ENCODE results near the gene PDZD2.

The PDZD2 gene

GRCh38 chr5:31833710-31834109, 194.8 kb downstream of the PDZD2 start:
- no peak for DNase-seq

GRCh38 chr5:31844622-31845345, 205.9 kb downstream of the PDZD2 start:
- DNase-seq, result no peak

DNA sequence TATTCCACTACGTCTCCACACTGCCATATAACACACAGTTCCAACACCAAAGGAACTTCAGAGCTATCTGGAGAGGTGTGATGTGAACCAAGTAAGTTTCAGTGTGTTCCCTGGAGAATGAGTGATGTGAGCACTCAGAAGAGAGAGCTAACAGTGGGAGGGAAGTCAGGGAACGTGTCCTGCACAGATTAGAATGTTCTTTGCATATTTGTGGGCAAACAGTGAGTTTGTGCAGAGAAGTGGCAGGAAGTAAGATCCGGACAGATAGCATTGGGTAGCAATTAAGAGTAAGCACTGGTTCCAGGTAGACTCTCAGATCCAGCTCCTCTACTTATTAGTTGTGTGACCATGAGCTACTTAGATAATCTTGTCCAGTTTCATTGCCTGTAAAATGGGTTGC, 206.4 kb downstream of the PDZD2 start:
- no peak for DNase-seq

- no peak for DNase-seq
Observed at GRCh38 chr5:31846934-31847333, 208.0 kb downstream of the PDZD2 start.

DNA sequence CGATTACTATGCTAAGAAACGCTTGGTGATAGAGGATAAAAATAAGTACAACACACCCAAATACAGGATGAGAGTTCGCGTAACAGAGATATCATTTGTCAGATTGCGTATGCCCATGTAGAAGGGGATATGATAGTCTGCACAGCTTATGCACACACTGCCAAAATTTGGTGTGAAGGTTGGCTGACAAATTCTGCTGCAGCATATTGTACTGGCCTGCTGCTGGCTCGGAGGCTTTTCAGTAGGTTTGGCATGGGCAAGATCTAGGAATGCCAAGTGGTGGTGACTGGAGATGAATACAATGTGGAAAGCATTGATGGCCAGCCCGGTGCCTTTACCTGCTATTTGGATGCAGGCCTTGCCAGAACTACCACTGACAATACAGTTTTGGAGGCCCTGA, 208.4 kb downstream of the PDZD2 start:
- no peak for DNase-seq

- no peak for DNase-seq
Observed at GRCh38 chr5:31850981-31851689, 212.2 kb downstream of the PDZD2 start.

DNA sequence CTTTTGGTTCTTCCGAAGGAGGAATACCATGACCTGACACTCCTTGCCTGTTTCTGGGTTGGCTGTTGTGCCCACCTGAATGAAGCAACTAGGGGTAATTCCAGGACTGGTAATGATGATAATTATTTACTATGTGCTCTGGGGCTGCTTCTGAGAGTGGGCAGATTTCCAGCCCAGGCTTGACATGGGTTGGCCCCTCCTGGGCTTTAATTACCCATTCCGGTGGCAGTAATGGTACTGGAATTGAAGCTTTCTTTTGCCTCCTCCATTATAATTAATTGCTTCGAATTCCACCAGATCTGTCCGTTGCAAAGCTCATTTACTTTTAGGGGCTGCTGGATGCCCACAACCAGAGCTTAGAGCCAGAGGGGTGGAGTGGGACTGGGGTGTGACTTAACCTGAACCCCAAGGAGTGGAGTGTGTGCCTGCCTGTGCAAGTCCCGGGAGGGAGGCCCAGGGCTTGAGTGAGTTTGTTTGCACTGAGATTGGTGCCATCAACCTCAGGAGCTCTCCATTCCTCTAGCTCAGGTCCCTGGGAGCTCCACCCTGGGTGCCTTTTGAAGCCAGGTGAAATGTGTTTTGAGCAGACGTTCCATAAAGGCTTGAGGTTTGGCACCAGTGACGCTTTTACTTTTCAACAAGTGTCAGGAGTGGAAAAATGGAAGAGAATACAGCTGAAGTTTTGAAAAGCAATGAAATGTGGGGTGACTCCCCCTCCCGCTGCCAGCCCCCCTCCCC, 214.6 kb downstream of the PDZD2 start:
- no peak for DNase-seq

DNA sequence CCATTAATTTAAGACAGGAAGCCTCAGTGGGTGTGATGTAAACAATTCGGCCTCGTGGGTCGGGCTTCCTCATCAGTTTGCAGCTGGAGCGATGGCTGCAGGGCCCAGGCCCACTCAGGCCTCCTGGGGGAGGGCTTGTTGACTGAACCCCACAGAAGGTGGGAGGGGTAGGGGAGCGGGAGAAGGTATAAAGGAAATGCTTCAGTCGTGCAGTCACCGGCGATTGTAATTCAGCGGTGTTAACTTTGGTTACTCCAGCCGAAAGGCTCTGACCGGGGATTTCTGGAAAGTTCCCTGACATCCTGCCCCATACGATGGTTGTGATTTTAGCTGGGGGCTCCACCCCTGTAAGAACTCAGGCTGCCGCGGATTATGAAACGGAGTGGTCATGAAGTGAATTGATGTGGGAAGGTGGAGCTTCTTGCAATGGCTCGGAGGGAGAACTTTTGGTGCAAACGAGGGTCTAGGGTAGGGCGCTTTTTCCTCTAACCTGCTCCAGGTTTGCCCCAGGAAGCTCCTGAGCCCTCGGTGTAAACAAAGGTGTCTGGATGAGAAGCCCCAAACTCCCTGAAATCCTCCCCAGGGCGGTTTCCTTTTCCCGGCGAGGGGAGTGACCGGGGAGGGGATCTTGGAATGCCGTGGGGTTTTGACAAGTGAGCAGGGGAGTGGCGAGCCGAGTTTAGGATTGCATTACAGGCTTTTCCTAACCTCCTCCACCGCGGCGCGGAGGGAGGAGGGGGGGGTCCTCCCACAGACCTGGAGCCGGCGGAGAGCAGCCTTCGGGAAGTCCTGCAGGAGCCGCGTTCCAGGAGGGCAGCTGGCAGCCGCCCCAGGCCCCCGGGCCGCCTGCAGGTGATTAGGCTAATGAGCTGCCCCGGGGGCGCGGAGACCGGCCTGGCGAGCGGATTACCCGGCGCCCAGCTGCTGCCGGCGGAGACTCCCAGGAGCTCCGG, 215.5 kb downstream of the PDZD2 start:
- DNase-seq, result no peak

DNA sequence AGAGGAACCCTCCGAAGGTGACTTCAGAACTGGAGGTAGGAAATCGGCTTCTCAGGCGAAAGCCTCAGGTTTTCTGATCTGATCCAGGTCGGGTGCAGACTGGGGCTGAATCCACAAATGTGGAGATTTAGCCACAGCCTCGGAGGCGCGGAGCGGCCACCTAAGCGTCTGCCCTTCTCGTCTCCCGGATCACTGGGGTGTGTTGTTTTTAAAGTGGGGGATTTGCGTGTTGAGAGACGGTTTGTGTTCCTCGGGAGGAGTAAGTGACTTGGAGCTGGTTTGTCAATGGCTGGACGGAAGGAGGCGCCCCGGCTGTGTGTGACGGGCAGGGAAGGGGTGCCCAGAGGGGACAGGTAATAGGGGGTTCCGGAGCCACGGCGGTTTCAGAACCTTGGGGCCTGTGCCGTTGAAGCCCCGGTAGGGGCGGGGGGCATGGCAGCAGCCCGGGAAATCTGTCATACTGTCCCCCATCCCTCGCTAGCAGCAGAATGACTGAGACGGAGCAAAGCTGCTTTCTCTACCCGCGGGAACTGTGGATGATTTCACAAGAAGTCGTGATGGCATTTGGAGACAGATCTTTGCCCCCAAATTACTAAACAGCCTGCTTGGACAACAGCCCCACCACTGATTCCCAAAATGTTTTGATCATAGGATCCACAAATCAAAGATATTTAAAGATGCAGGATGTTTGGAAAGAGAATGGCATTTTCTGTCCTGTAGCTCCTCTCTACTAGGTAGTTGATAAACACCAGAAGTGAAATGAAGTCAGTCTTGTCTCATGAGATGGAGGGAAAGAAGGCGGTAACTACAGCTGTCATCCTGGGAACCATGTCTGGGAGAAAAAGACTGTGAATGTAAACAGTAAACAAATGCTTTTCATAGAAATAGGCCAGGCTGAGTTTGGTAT, 216.5 kb downstream of the PDZD2 start:
- DNase-seq, result no peak

DNA sequence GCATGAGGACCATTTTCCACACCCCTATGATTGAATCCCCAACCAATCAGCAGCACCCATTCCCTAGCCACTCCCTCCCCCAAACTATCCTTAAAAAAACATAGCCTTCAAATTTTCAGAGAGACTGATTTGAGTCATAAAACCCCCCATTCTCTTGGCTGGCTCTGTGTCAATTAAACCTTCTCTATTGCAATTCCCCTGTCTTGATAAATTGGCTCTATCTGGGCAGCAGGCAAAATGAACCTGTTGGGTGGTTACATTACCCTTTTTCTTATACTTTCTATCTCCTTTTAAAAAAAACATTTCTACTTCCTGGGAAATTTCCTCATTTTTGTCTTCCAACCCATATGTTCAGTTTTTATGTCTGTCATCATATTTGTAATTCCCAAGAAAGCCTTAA, 220.2 kb downstream of the PDZD2 start:
- DNase-seq, result no peak

DNA sequence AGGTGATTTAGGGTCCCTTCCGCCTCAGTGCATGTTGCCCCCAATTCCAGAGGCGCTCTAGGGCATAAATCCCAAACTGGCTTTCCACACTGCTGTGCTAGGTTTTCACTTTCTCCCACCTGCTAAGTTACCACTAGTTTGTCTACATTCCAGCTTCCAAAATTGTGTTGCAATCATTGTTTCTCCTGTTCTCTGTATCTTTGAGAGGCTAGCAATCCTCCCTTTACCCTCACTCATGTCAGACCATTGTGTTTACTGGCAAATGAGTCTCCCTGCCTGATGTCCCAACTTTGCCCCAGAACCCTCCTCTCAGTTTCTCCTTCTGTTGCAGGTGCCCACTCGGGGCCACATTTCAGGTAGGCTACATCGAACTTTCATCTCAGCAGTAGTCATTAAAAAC, 221.3 kb downstream of the PDZD2 start:
- DNase-seq, result no peak

GRCh38 chr5:31860726-31861433, 221.9 kb downstream of the PDZD2 start:
- no peak for DNase-seq

DNA sequence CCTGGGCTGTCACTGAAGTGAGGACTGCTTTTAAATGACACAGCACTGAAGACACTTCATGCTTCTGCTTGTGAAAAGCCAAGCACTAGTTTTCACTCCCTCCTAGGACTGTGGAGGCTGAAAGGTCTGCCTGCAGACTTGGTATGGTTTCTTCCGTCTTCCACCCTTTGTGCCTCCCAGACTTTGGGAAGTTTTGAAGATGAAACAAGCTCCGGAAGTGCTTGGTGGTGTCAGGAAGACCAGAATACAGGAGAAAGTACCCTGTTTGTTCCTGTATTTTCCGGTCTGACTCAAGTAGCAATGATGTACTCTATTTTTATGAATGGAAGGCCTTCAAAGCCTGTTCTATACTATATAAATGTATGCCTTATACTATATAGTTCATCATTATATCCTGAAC, 222.7 kb downstream of the PDZD2 start:
- DNase-seq, result no peak

- no peak for DNase-seq
Observed at GRCh38 chr5:31863991-31864411, 225.1 kb downstream of the PDZD2 start.

DNA sequence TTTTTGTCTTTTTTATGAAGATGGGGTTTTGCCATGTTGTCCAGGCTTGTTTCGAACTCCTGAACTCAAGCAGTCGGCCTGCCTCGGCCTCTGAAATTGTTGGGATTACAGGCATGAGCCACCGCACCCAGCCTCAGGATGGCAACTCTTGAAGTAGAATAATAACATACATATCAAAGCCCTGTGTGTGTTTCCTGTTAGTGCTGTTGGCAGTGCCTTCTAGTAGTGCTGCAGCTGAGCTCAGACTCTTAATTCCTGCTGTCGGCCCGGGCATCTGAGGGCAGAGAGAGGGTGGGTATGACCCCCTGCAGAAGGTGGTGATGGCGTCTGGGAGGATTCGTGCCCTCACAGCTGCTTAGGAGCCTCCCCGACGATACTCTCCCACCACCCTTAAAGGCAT, 227.2 kb downstream of the PDZD2 start:
- DNase-seq, result no peak

GRCh38 chr5:31867219-31867618, 228.3 kb downstream of the PDZD2 start:
- DNase-seq, result no peak

DNA sequence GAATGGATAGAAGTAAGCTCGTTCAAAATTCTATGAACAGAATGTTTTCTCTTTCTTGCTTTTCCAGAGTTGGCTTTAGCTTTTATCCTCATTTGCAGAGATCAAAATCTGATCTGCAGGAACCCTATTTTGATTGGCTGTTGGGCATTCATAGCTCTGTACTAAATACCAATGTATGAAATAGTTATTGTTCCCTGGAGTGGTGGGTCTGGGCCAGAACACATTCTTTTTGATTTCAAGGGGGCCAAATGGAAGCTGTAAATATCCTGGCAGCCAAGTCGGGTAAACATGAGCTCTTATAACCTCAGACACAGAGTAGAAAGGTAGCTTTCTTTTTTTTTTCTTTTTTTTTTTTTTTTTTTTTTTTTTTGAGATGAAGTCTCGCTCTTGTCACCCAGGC, 241.5 kb downstream of the PDZD2 start:
- DNase-seq, result no peak

GRCh38 chr5:31884896-31885295, 246.0 kb downstream of the PDZD2 start:
- no peak for DNase-seq

DNA sequence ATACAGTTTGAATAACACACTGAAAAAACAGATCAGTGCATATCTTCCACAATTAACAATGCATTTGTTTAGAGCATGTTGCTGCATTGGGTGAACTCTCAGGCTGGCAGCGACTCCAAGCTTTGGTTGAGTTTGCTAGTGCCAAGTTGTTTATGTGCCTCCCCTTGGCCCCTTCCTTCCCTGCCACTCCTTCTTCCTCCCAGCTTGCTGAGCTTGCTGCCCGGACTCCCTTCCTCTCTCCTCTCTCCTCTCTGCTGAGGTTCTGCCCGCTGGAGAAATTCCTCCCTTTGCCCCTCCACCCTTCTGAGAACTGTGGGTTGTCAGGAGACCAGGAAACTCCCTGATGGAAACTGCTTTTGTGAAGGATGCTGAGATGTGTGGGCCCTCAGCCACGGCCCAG, 247.3 kb downstream of the PDZD2 start:
- DNase-seq, result no peak

DNA sequence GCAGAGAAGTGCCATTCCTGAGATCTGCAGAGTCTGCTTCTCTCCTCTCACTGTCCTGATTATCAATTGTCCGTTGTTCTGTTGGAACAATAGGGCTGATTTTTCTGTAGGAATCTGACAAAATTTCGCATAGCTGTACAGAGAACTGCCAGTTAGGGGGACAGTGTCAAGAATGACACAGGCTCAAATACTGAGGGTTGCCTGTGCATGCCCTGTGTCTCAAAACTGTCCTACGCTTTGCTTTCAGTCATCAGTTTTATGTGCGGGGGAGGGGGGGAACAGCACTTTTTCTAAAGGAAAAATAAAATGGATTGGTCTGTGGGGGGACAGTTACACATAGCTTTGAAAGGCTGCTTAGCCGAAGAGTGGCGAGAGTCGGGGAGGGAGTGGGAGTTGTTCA, 248.6 kb downstream of the PDZD2 start:
- DNase-seq, result no peak

- no peak for DNase-seq
Observed at GRCh38 chr5:31888564-31888963, 249.6 kb downstream of the PDZD2 start.
